ENCODE results near the gene LRRC75A.

GRCh38 chr17:16428098-16428882 is 63.7 kb downstream of the LRRC75A start:
- TF ChIP-seq CTCF (IDR thresholded peaks at IDR 0.05) (peak; percentile 71), NFE2L2 (conservative IDR thresholded peaks at IDR 0.05; ENCODE audit: low read length) (no peak), CEBPB (IDR thresholded peaks at IDR 0.05) (no peak), HOXA7 (CRISPR knock-in tag; IDR thresholded peaks at IDR 0.05) (no peak), NPAS2 (CRISPR knock-in tag; IDR thresholded peaks at IDR 0.05; ENCODE audit: borderline replicate concordance) (no peak), SMC3 (IDR thresholded peaks at IDR 0.05) (peak; percentile 56), RAD21 (conservative IDR thresholded peaks at IDR 0.05 in 1 of 2, IDR thresholded peaks at IDR 0.05 in 1 of 2) (peak; percentile 48 to 61; a peak in 4 of 5 replicates)
- TF ChIP-seq, protein P1, sequence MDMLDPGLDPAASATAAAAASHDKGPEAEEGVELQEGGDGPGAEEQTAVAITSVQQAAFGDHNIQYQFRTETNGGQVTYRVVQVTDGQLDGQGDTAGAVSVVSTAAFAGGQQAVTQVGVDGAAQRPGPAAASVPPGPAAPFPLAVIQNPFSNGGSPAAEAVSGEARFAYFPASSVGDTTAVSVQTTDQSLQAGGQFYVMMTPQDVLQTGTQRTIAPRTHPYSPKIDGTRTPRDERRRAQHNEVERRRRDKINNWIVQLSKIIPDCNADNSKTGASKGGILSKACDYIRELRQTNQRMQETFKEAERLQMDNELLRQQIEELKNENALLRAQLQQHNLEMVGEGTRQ (IDR thresholded peaks at IDR 0.05), result peak; percentile 63

Measured in A549 (cell line).